GM19238 (cell line): ENCODE measurements around the gene PSORS1C2.
"Not testable (repeated sequence)": the region's sequence is repeated elsewhere in the genome, so short reads cannot be mapped to it uniquely, and the experiment has no call there.

Source experiments
- DNase-seq: peaks from one replicate; pipeline ENCODE4 v3.0.0; 2011; ENCODE audit warnings: low spot score; ENCODE audit not compliant: insufficient read length

The PSORS1C2 gene

DNA sequence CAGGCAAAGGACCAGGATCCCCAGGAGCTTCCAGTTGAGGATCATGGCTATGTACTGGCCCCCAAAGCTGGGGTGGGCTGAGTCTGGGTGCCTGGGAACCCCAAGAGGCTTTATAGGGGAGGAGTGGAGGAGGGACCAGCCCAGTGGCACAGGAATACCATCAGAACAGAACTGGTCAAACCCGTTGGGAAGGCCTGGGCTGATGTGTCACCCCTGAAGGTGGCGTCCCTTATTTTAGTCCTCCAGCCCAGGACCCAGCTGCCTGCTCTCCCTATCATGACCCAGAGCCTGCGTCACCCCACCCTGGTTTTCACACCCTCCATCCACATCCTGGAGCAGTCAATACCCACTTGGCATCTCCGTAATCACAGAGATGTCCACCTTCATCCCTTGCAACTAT is at the start of gene PSORS1C2:
PSORS1C2 (minus strand) TSS at position 85 of the 400 bp plus-strand sequence; CDS start at position 45, 40 bp downstream.
- no peak for DNase-seq

DNA sequence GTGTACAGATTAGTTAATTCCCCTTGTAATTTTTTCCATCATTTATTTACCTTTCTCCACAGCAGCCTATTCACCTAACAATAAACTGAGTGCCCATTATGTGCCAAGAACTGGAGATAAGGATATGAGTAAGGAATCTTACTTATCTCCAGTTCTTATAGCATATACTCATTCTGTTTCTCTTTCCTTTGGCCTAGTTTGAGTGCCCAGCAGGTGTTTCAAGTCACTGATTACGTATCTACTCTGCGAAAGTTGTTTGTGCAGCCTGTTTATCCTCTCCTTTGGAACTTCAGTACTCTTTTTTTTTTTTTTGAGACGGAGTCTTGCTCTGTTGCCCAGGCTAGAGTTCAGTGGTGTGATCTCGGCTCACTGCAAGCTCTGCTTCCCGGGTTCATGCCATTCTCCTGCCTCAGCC is 48.9 kb upstream of the PSORS1C2 start:
- no peak for DNase-seq

DNA sequence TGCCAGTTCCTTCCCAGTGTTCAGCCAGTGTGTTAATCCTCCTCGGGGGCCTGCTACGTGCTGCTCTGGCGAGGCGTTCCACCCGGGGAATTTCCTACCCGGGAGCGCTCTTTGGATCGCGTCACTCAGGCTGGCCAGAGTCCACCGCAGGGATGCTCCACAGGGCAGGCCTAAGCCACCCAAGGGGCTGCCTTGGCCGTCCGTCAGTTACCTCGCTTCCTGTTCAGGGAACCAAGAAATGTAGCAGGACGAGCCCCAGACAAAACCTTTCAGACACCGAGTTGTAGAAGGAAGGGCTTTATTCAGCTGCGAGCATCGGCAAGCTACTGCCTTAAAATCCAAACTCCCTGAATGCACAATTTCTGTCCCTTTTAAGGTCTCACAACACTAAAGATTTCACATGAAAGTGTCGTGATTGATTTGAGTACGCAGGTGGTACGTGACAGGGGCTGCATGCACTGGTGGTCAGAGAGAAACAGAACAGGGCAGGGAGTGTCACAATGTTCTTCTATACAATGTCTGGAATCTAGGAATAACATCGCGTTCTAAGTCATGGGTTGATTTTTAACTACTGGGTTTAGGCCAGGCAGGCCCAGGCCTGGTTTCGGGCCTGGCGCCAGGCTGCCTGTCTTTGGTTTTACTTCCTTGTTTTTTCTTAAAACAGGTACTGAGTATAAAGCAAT is 47.3 kb upstream of the PSORS1C2 start:
- no peak for DNase-seq

DNA sequence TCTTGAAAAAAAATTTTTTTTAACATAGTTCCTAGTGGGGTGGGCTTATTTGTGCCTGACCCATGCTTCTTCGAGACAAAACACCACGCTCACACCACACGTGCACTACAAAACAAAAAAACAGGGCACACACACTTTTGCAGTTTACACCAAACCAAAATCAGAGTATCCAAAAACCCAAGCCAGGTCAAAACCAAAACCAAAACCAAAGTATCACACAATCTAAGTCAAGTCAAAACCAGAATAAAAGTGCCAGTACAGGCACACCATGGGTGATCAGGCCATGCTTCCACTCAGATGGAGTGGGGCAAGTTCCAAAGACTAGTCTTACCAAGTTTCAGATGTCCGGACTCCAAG is 46.8 kb upstream of the PSORS1C2 start:
- not testable (repeated sequence) for DNase-seq

DNA sequence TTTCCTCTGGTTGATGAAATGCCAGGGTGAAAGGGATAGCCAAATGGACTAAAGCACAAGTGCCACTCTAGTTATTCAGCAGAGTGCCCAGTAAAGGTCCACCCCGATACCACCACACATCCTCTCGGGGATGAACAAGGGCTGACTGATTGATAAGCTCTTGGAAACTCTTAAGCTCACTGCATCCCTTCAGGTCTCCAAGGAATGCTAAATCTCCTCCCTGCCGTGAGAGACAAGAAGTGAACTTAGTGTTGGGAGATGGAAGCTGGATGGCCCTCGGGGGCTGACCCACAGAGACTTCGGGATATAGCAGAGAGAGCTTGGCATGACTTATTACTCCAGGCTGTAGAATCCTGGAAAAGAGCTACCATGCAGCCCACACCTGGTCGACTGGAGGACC is 45.0 kb upstream of the PSORS1C2 start:
- DNase-seq, result not testable (repeated sequence)

DNA sequence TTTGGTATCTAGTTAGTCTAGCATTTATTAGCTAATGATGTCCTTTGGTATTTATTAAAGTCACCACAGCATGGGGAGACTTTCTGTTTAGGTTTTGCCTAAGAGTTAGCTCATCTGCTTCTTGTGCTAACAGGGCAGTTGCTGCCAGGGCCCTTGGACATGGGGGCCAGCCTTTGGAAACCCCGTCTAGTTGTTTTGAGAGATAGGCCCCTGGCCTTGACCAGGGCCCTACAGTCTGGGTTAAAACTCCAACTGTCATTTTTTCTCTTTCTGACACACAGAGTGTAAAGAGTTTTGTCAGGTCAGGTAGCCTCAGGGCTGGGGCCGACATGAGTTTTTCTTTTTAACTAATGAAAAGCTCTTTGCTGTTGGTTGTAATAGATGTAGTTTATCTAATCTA is 44.4 kb upstream of the PSORS1C2 start:
- not testable (repeated sequence) for DNase-seq

DNA sequence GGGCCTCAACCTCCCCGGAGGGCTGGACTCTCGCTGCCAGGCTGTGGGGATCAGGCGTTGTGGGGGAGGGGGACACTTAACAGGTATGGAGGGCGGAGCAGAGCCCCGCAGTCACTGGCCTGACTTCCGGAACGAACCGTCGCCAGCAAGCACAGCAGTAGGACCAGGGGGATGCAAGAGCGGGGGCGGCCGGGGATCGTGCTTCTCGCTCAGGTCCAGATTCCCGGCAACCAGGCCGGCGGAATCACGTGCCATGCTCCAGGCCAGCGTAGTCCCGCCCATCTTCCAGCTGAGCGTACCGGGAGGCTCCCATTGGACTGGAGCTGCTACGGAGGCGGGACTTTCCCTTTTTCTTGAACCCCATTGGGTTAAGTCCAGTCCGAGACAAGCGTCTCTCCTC is 41.6 kb upstream of the PSORS1C2 start:
- no peak for DNase-seq

DNA sequence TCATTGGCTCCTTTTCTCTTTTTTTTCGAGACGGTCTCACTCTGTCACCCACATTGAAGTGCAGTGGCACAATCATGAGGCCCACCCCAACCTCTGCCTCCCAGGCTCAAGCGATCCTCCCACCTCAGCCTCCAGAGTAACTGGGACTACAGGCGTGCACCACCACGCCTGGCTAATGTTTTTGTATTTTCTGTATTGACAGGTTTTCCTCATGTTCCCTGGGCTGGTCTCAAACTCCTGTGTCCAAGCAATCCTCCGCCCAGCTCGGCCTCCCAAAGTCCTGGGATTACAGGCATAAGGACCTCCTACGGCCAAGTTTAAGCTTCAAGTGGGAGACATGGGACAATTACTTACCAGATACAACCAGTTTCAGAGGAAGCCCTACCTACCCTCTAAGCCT is 41.0 kb upstream of the PSORS1C2 start:
- DNase-seq, result no peak

DNA sequence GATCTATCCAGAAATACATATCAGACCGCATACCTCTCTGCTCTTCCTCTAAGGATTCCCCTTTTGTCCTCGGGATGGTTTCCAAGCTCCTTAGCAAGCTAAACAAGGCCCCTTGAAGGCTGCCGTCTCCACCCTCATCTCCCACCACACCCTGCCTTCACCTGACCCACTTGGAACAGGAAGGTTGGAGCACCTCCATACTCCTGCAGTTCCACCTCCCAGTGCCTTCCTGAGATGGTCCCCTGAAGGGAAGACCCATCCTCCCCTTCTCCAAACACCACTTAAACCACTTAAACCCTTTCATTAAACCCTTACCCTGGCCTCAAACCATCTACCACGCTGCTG is 40.1 kb upstream of the PSORS1C2 start:
- DNase-seq, result no peak

DNA sequence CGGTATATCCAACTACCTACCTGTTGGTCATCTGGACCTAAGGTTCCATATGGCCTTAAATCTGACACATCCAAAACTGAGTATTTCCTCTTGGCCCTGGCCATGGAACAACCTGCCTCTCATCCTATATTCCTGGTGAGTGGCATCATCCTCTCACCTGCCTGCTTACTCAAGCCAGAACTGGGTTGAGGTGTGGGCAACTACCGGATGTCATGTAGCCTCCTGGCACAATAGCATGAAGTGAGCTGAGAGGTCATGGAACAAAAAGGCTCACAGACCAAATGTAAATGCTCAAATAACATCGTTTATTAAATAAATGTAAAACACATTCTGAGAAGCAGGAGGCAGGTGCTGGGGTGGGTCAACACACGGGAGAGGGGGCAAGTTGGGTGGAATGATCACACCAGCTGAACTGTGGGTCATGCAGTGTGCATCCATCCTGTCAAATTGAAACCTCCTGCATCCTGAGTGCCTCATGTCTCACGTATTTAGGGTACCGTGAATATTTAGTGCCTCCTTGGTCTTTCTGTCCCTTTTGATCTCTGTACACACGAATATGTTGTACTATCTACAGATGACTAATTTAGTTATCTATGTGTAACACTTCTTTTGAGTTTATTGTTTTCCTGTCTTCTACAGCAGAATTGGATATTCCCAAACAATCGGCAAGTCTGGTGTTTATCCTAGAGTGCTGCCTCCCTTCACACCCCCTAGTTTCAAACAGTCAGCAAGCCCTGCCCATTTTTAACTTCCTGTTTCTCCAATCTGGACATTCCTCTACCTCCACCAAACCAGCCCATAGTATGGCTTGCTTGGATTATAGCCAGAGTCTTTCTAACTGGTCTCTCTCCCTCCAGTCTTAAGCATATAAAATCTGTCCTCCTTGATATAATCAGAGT is 39.5 kb upstream of the PSORS1C2 start:
- no peak for DNase-seq

DNA sequence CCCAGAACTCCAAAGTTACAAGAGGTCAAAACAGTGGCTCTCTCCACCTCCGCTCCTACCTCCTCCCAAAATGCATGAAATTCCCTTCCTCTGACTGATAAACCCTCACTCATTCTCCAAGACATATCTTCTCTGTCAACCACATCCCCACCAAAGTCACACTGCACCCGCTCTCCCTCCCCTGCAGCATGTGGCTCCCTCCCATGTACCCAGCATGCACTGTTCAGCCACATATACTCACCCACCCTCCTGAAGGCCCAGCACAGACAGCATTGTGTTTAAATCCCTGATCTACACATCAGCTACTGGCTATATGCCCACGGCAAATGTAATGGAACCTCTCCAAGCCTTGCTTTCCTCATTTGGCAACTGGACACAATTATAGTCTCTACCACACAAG is 37.1 kb upstream of the PSORS1C2 start:
- DNase-seq, result no peak

DNA sequence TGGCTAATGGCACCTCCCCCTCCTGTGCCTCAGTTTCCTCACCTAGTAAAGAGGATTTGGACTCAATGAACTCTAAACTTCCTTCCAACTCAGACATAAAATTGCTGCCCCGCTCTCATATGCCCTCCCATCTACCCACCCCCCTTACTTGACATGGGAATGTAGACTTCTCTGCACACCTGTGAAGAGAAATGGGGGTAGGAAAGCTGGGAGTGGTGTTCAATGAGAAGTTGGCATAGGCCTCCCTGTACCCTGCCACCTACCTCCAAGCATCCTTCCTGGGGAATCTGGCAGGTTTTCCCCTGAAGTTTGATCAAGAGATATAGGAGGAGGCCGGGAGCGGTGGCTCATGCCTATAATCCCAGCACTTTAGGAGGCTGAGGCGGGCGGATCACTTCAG is 35.5 kb upstream of the PSORS1C2 start:
- no peak for DNase-seq

DNA sequence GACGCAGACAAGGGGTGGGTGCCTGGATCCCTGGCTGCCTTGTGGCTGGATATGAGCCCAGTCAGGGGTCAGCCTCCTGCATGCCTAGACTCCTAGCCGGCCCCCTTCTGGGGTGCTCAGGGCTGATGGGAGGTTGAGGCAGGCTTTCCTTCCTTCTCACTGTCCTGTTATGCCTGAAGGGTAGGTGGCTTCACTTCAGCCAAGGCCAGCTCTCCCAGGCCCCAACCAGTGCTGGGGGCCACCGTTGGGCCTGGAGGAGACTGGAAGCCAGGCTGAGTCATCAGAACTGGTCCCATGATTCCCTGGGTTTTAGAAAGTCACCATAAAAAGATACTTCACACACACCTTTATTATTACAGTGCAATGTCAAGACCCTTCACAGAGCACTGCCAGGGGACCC is 34.5 kb upstream of the PSORS1C2 start:
- DNase-seq, result no peak

DNA sequence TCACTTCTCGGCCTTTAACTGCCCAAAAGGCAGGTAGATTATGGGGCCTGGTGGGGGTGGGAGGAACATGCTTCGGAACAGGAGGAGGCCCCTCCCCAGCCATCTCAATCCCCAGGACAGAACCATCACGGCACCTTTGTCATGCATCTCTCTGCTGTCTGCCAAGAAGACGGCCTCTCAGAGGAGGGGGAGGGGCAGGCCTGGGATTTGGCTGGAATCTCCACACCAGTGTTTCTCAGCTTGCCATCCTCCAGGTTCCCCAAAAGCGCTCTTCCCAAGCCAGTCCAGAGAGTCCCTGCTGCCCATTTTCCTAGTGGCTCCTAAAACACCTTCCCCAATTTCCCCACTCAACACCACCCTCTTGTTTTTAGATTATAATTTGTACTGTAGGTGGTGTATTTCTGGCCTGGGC is 34.1 kb upstream of the PSORS1C2 start:
- no peak for DNase-seq

DNA sequence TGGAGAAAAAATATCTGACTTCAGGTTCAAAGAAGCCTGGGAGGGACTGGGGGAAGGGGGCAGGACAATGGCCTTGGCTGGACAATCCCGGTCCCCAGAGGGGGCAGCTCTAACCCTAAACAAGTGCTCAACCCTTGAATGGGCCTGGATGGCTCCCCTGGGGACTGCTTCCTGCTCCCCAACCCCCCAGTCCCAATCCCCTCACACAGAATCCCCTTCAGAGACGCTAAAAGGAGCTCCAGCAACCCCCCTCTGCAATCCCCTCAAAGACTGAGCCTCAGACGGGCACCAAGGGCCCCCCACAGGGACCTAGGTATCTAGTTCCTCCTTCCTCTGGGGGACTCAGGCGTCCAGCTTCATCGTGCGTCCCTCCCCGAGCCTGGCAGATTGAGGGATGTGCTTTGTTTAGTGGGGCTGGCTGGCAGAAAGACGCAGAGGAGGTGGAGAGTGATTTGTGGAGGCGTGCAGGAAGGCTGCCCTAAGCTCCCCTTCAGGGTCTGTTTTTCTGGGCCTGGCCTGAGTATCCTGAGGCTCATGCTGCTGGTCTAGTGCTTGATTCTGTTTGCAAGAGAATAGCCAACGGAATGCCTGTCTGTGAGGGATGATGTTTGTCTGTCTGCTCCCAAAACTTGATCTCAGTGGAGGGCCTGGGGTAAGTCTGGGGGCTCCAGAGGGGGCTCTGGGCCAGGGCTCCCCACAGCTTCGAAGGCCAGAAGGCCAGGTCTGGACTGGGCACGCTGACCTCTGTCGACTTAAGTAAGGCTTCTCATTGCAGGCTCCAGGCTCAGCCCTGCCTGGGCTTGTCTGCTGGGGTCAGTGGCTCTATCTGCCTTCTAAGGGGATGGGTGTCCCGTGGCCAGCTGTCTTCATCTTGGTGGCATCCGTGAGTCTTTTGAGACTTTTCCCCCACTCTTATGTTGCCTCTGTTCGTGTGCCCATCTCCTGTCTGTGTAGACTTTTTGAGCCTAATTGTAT is 33.4 kb upstream of the PSORS1C2 start:
- no peak for DNase-seq

DNA sequence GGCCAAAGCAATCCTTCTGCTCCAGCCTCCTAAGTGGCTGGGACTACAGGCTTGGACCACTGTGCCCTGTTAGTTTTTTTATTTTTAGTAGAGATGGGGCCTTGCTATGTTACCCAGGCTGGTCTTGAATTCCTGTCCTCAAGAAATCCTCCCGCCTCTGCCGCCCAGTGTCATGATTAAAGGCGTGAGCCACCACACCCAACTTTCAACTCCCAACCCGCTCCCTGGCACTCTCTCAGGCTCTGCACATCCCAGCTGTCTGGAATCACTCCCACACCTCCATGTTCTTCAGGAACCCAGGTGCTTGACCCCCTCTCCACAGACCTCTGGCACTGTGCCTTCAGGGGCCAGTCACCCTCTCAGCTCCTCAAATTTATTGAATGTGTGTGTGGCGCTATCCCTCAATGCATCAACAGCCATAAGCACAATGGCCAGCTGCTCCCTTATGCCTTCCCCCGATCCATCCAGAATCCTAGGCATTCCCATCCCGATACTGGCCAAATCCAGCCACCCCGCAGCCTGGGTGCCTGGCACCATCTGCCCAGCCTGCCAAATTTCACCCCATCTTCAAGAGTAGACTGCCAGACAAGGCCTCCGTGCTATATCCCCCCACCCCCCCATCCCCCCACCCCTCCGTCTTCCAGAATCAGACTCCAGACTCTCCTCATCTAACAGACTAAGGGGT is 32.3 kb upstream of the PSORS1C2 start:
- no peak for DNase-seq

DNA sequence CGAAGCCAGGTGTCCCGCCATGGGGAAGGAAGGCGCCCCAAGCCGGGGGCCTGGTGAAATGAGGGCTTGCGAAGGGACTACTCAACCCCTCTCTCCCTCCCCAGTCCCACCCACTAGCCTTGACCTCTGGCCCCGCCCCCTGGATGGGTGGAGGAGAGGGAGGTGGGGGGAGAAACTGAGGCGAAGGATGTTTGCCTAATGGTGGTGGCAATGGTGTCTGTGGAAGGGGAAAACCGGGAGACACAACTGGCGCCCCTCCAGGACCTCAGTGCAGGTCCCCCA is 31.7 kb upstream of the PSORS1C2 start, which contains the start of gene POU5F1:
POU5F1 (minus strand) TSS at position 83 of the 282 bp plus-strand sequence; CDS start at position 21, 62 bp downstream.
- DNase-seq, result no peak

DNA sequence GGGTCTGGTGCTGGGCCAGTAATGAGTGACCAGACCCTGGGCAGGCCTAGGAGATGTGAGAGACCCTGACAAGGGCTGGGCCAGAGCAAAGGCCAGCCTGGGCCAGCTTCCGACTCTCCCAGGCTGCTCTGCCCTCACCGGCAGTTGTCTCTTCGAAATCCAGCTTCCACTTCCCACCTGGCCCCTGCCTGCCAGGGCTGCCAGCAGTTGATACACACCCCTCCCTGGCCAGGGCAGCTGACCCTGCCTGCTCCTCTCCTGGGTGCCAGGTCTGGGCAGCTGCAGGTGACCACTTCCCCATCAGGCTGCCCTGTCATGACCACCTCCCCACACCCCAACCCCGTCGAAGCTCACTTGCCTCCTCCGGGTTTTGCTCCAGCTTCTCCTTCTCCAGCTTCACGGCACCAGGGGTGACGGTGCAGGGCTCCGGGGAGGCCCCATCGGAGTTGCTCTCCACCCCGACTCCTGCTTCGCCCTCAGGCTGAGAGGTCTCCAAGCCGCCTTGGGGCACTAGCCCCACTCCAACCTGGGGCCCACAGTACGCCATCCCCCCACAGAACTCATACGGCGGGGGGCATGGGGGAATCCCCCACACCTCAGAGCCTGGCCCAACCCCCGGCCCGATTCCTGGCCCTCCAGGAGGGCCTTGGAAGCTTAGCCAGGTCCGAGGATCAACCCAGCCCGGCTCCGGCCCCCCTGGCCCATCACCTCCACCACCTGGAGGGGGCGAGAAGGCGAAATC is 31.2 kb upstream of the PSORS1C2 start:
- DNase-seq, result not testable (repeated sequence)

DNA sequence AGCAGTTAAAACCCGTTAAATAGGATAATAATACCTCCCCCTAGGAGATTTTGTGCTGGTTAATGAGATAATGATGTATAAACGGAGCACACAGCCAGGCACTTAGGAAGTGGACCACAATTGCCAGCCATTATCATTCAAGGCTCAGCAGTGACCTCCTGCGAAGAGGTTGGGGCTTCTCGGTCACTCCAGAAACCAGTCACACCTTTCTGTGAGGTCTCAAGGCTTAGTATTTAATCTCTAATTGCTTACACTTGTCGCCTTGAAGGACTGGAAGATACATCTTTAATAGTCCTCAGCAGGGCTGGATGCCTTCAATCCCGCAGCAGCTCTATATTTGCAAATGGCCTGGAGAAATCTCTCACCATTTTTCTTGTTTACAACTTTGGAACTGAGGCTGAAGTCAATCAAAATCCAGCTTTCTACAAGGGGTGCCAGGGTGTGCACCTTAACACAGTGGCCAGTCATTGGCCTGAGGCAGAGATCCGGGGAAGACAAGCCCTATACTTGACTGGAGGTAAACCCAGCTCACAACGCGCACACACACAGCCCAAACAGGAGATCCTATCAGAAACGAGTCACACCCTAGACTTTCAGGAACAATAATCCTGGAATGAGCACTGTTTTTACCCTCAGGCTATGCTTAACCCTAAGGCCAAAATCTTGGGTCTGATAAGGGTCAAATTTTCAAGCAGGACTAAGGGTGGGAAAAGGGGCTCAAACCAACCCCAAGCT is 30.4 kb upstream of the PSORS1C2 start:
- no peak for DNase-seq

DNA sequence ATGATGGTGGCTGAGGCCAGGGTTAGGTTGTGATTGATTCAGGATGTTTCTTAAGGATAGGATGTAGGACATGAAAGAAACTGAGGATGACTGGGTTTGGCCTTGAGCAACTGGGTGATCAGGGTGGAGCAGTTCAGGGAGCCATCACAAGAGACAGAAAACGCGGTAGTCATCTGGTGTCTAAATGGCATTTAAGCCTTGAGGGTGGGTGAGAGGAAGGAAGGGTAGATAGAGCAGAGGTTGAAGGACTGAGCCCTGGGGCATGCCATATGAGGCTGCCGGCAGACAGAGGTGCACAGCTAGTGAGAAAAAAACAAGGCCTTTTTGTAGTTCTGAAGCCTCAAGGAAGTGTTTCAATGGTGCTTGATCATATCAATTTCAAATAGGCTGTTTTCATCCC is 29.7 kb upstream of the PSORS1C2 start:
- no peak for DNase-seq
